Mesendoderm (in vitro differentiated cells): Measurements from ENCODE around the gene THADA.
"Not testable (repeated sequence)": the region's sequence is repeated elsewhere in the genome, so short reads cannot be mapped to it uniquely, and the experiment has no call there.

ENCODE experiments used
- DNase-seq: peaks from one replicate; pipeline ENCODE4 v3.0.0; 2013
- H2AK5ac ChIP-seq: 2 replicates; pipeline ENCODE4 v1.6.1; 2013; ENCODE audit warnings: low read length, inconsistent platforms
- H2BK120ac ChIP-seq: 2 replicates; pipeline ENCODE4 v1.6.1; 2013; ENCODE audit warnings: low read depth, mild to moderate bottlenecking, low read length, moderate library complexity, mixed read lengths
- H2BK15ac ChIP-seq: replicated peaks from 2 replicates; pipeline ENCODE4 v1.6.1; 2013; ENCODE audit warnings: low read depth, mild to moderate bottlenecking, moderate library complexity
- H2BK5ac ChIP-seq: 2 replicates; pipeline ENCODE4 v1.6.1; 2013; ENCODE audit warnings: low read length, inconsistent platforms
- H3K18ac ChIP-seq: 2 replicates; pipeline ENCODE4 v1.6.1; 2013; ENCODE audit warnings: mild to moderate bottlenecking, low read length, mixed read lengths
- H3K23ac ChIP-seq: one replicate; pipeline ENCODE4 v1.6.1; 2013; ENCODE audit warnings: low read length
- H3K27ac ChIP-seq: 2 replicates; pipeline ENCODE4 v1.5.1; 2013; ENCODE audit warnings: low read depth, mild to moderate bottlenecking, inconsistent platforms, low read length, moderate library complexity
- H3K27me3 ChIP-seq: 2 replicates; pipeline ENCODE4 v1.6.1; 2013; ENCODE audit warnings: low read length, control low read depth, mild to moderate bottlenecking, inconsistent platforms; ENCODE audit not compliant: insufficient read depth, poor library complexity
- H3K36me3 ChIP-seq: 2 replicates; pipeline ENCODE4 v1.6.1; 2013; ENCODE audit warnings: low read length, inconsistent platforms; ENCODE audit not compliant: control insufficient read depth, insufficient read depth
- H3K4ac ChIP-seq: one replicate; pipeline ENCODE4 v1.6.1; 2013; ENCODE audit warnings: low read depth, mild to moderate bottlenecking, low read length, moderate library complexity
- H3K4me1 ChIP-seq: 2 replicates; pipeline ENCODE4 v1.6.1; 2013; ENCODE audit warnings: low read depth, low read length, inconsistent platforms; ENCODE audit not compliant: control insufficient read depth
- H3K4me2 ChIP-seq: 2 replicates; pipeline ENCODE4 v1.6.1; 2013; ENCODE audit warnings: low read length
- H3K4me3 ChIP-seq: 2 replicates; pipeline ENCODE4 v1.5.1; 2013; ENCODE audit warnings: mild to moderate bottlenecking, low read length
- H3K56ac ChIP-seq: one replicate; pipeline ENCODE4 v1.6.1; 2013; ENCODE audit warnings: low read length
- H3K79me1 ChIP-seq: 2 replicates; pipeline ENCODE4 v1.6.1; 2013; ENCODE audit warnings: low read length, inconsistent platforms
- H3K79me2 ChIP-seq: 2 replicates; pipeline ENCODE4 v1.6.1; 2013; ENCODE audit warnings: mild to moderate bottlenecking, low read length; ENCODE audit not compliant: control insufficient read depth, insufficient read depth
- H3K9ac ChIP-seq: 2 replicates; pipeline ENCODE4 v1.6.1; 2013; ENCODE audit warnings: low read length, inconsistent platforms
- H4K5ac ChIP-seq: one replicate; pipeline ENCODE4 v1.6.1; 2013; ENCODE audit warnings: low read length
- H4K8ac ChIP-seq: one replicate; pipeline ENCODE4 v1.6.1; 2013; ENCODE audit warnings: low read depth, mild to moderate bottlenecking, control low read depth, low read length, moderate library complexity
- WGBS: extraction: QIAGEN DNeasy Blood & Tissue Kit; methylation state at CpG from one replicate; pipeline ENCODE4 v1.1.7; 2013; ENCODE audit warnings: low lambda C conversion rate, missing lambda C conversion rate; ENCODE audit not compliant: insufficient coverage; ENCODE audit errors: extremely low coverage; 5-methylcytosine and 5-hydroxymethylcytosine counted together

The THADA gene

GRCh38 chr2:43300222-43300621, 295.6 kb downstream of the THADA start:
- H4K5ac ChIP-seq, result no peak overlapping the region
- no CpG with 5 or more reads among the region's 4 CpGs for WGBS

GRCh38 chr2:43298500-43298899, 297.3 kb downstream of the THADA start:
- Histone ChIP-seq H2BK15ac (no peak overlapping the region), H2AK5ac (no peak overlapping the region), H3K4me1 (no peaks in the 10 kb centered on the region), H4K5ac (no peak overlapping the region), H3K79me1 (no peaks in the 10 kb centered on the region), H3K4ac (no peak overlapping the region), H2BK120ac (no peak overlapping the region), H3K4me3 (no peak overlapping the region), H3K27me3 (no peaks in the 10 kb centered on the region), H3K18ac (no peak overlapping the region), H3K27ac (no peak overlapping the region), H3K36me3 (no peaks in the 10 kb centered on the region), H3K9ac (no peak overlapping the region), H3K79me2 (no peaks in the 10 kb centered on the region), H4K8ac (no peak overlapping the region), H3K4me2 (no peak overlapping the region), H3K56ac (no peak overlapping the region), H3K23ac (no peak overlapping the region), H2BK5ac (no peak overlapping the region)
- no peak for DNase-seq

More at GRCh38 chr2:43300222-43300621, 295.6 kb downstream of the THADA start:
- Histone ChIP-seq H3K4me1 (no peaks in the 10 kb centered on the region), H3K79me2 (no peaks in the 10 kb centered on the region), H4K8ac (no peak overlapping the region), H3K23ac (no peak overlapping the region), H3K79me1 (no peaks in the 10 kb centered on the region), H3K56ac (peak overlapping the region; percentile 15), H3K36me3 (no peaks in the 10 kb centered on the region), H2BK15ac (no peak overlapping the region), H2BK5ac (no peak overlapping the region), H3K4me3 (no peak overlapping the region), H2AK5ac (no peak overlapping the region), H3K4me2 (no peak overlapping the region), H3K18ac (no peak overlapping the region), H3K9ac (no peak overlapping the region), H2BK120ac (no peak overlapping the region), H3K27ac (no peak overlapping the region), H3K4ac (no peak overlapping the region), H3K27me3 (no peaks in the 10 kb centered on the region)
- no peak for DNase-seq

GRCh38 chr2:43297740-43298139, 298.1 kb downstream of the THADA start:
- not testable (repeated sequence) for H2BK15ac ChIP-seq, H2BK5ac ChIP-seq, H3K79me1 ChIP-seq, H3K18ac ChIP-seq, H3K4ac ChIP-seq, H3K36me3 ChIP-seq, H4K8ac ChIP-seq, DNase-seq, H3K4me1 ChIP-seq, H3K27me3 ChIP-seq, H3K23ac ChIP-seq, H4K5ac ChIP-seq, H2BK120ac ChIP-seq, H3K9ac ChIP-seq, H3K56ac ChIP-seq, H3K4me2 ChIP-seq, H3K4me3 ChIP-seq, H3K27ac ChIP-seq, H3K79me2 ChIP-seq, H2AK5ac ChIP-seq
- no CpG with 5 or more reads among the region's 36 CpGs for WGBS

GRCh38 chr2:43294973-43295603, 300.8 kb downstream of the THADA start:
- Histone ChIP-seq H3K56ac (no peak overlapping the region), H2AK5ac (no peak overlapping the region), H3K79me2 (no peaks in the 10 kb centered on the region), H4K5ac (no peak overlapping the region), H3K4me1 (no peaks in the 10 kb centered on the region), H3K4me2 (no peak overlapping the region), H3K23ac (no peak overlapping the region), H3K18ac (no peak overlapping the region), H4K8ac (no peak overlapping the region), H3K27me3 (no peaks in the 10 kb centered on the region), H3K36me3 (no peaks in the 10 kb centered on the region), H3K79me1 (no peaks in the 10 kb centered on the region), H2BK5ac (no peak overlapping the region), H3K27ac (no peak overlapping the region), H3K9ac (no peak overlapping the region), H2BK15ac (no peak overlapping the region), H2BK120ac (no peak overlapping the region), H3K4ac (no peak overlapping the region), H3K4me3 (no peak overlapping the region)
- DNase-seq, result no peak
- WGBS, result no CpG with 5 or more reads among the region's 5 CpGs

GRCh38 chr2:43293744-43294695, 301.8 kb downstream of the THADA start:
- Histone ChIP-seq H2BK120ac (no peak overlapping the region), H3K9ac (no peak overlapping the region), H4K5ac (no peak overlapping the region), H3K4me3 (no peak overlapping the region), H3K36me3 (no peaks in the 10 kb centered on the region), H3K79me1 (no peaks in the 10 kb centered on the region), H2BK5ac (no peak overlapping the region), H3K56ac (no peak overlapping the region), H4K8ac (no peak overlapping the region), H3K4me2 (no peak overlapping the region), H2BK15ac (no peak overlapping the region), H2AK5ac (no peak overlapping the region), H3K18ac (no peak overlapping the region), H3K4ac (no peak overlapping the region), H3K27ac (no peak overlapping the region), H3K4me1 (no peaks in the 10 kb centered on the region), H3K79me2 (no peaks in the 10 kb centered on the region), H3K23ac (no peak overlapping the region), H3K27me3 (no peaks in the 10 kb centered on the region)
- DNase-seq, result peak; percentile 70
- WGBS, result no CpG with 5 or more reads among the region's 6 CpGs
